ENCODE measurements around the gene GMPPA.

GMPPA gene

GRCh38 chr2:219475278-219475677 lies 23.4 kb upstream of the GMPPA start:
- H3K4me3 ChIP-seq (ENCODE audit: low read depth, low read length), result no peak overlapping the region
- TF ChIP-seq CTCF (IDR thresholded peaks at IDR 0.05; ENCODE audit: control insufficient read depth, extremely low read depth, insufficient read depth), result no peak

GRCh38 chr2:219475697-219476651 lies 22.7 kb upstream of the GMPPA start:
- DNase-seq (ENCODE audit: low read depth), result no peak
- H3K4me3 ChIP-seq (ENCODE audit: low read depth, low read length), result no peak overlapping the region
- peak; percentile 78 for TF ChIP-seq CTCF (IDR thresholded peaks at IDR 0.05; ENCODE audit: control insufficient read depth, extremely low read depth, insufficient read depth)

More at GRCh38 chr2:219475278-219475677, 23.4 kb upstream of the GMPPA start:
- no peak for DNase-seq (ENCODE audit: low read depth)

GRCh38 chr2:219476652-219477151 lies 22.0 kb upstream of the GMPPA start:
- no peak overlapping the region for H3K4me3 ChIP-seq (ENCODE audit: low read depth, low read length)
- no peak for TF ChIP-seq CTCF (IDR thresholded peaks at IDR 0.05; ENCODE audit: control insufficient read depth, extremely low read depth, insufficient read depth)
- no peak for DNase-seq (ENCODE audit: low read depth)

GRCh38 chr2:219477179-219477578 lies 21.5 kb upstream of the GMPPA start:
- TF ChIP-seq CTCF (IDR thresholded peaks at IDR 0.05; ENCODE audit: control insufficient read depth, extremely low read depth, insufficient read depth), result no peak
- DNase-seq (ENCODE audit: low read depth), result no peak
- no peak overlapping the region for H3K4me3 ChIP-seq (ENCODE audit: low read depth, low read length)

- TF ChIP-seq CTCF (IDR thresholded peaks at IDR 0.05; ENCODE audit: control insufficient read depth, extremely low read depth, insufficient read depth), result no peak
- H3K4me3 ChIP-seq (ENCODE audit: low read depth, low read length), result no peak overlapping the region
- DNase-seq (ENCODE audit: low read depth), result no peak
These were observed 20.9 kb upstream of the GMPPA start for GRCh38 chr2:219477815-219478214.

- DNase-seq (ENCODE audit: low read depth), result no peak
- no peak overlapping the region for H3K4me3 ChIP-seq (ENCODE audit: low read depth, low read length)
- no peak for TF ChIP-seq CTCF (IDR thresholded peaks at IDR 0.05; ENCODE audit: control insufficient read depth, extremely low read depth, insufficient read depth)
These were observed 19.8 kb upstream of the GMPPA start for GRCh38 chr2:219478916-219479315.

All from LNCaP clone FGC (cell line).